Right lobe of liver (tissue), 6 donors: ENCODE data around the gene CFAP53. TPM values are rescaled to one million over a fixed set of nuclear protein-coding genes. Genes with fewer than 3 reads are reported as not detected.

Experiments used
- ATAC-seq, 4 donors: fragments of 200-7000 bp; cut with Tn5 transposase; one replicate each; pipeline ENCODE4 v1.9.1; 2020; ENCODE audit warnings: mild to moderate bottlenecking in 4 of 4, moderate library complexity in 4 of 4
- DNase-seq, 3 donors: peaks; one replicate each; pipeline ENCODE4 v3.0.0-alpha.2; 2020
- H3K27ac ChIP-seq, 3 donors: fragments of 200-600 bp; one replicate each; pipeline ENCODE4 v1.8.0; 2022
- H3K27me3 ChIP-seq, 2 donors: fragments of 200-600 bp; one replicate each; pipeline ENCODE4 v1.8.0; 2022
- H3K36me3 ChIP-seq, 4 donors: fragments of 200-600 bp; sonication (generic) in 1 of 4; one replicate each; pipeline versions ENCODE4 v1.5.1 to v1.8.0; 2017 to 2022; ENCODE audit warnings: control low read depth in 1 of 4
- H3K4me1 ChIP-seq, 4 donors: fragments of 200-600 bp; sonication (generic) in 1 of 4; one replicate each; pipeline versions ENCODE4 v1.5.1 to v1.8.0; 2017 to 2022; ENCODE audit warnings: control low read depth in 1 of 4
- H3K4me3 ChIP-seq, 3 donors: fragments of 200-600 bp; one replicate each; pipeline ENCODE4 v1.8.0; 2022
- H3K9me3 ChIP-seq, 4 donors: fragments of 200-600 bp; sonication (generic) in 1 of 4; one replicate each; pipeline versions ENCODE4 v1.5.1 to v1.8.0; 2017 to 2022; ENCODE audit warnings: control low read depth in 1 of 4
- CTCF ChIP-seq, 4 donors: fragments of 200-600 bp in 3 of 4; fragments of 450-650 bp in 1 of 4; IDR thresholded peaks; one replicate each; pipeline versions ENCODE4 v1.5.1 to v1.8.0; 2016 to 2022; ENCODE audit warnings: antibody characterized with exemption in 4 of 4, mild to moderate bottlenecking in 2 of 4
- POLR2A ChIP-seq: fragments of 450-650 bp; IDR thresholded peaks from one replicate; pipeline ENCODE4 v1.6.1; 2017; ENCODE audit warnings: antibody characterized with exemption, mild to moderate bottlenecking
- WGBS: methylation state at CpG from one replicate; pipeline ENCODE4 v1.1.6; 2018; ENCODE audit warnings: low coverage, low lambda C conversion rate; ENCODE audit not compliant: insufficient coverage; ENCODE audit errors: missing lambda C conversion rate; 5-methylcytosine and 5-hydroxymethylcytosine counted together
- intact Hi-C, 2 donors: fragments of 100-400 bp; cut with DNase I; formaldehyde crosslinking; loops; one replicate each; pipeline versions ENCODE4 v1.11.2 to v1.14.1; 2022
- total RNA-seq, 6 experiments: library from RNA; depleted of rRNA in 2 of 6; stranded (reverse); fragments of >200 nt in 2 of 6; fragmentation: NEBNext Ultra II Directional in 3 of 6; extraction: Animal tissue kit (Norgen Biotek cat#: 25700) in 3 of 6; gene quantifications; one replicate each; pipeline versions ENCODE4 v1.1.0 to v1.2.4, GENCODE V29; 2016 to 2023
- donor health status: DM: no; HTN: yes; CAD: no.
- donor health status: DM: no; HTN: no; CAD: no.
- donor health status: DM: no; HTN: no; CAD: no.
- donor health status: DM: no; HTN: yes; CAD: no.
- donor health status: DM: no; HTN: yes; CAD: no.

Gene CFAP53
- total RNA-seq, 6 experiments from 2014 or later, result 0.13 to 0.17 (median 0.14) TPM; not detected in 3

- DNase-seq (no peak), ATAC-seq (no peak)
- Histone ChIP-seq H3K27me3 (no peaks in the 10 kb centered on the region), H3K9me3 (no peaks in the 10 kb centered on the region), H3K4me3 (no peak overlapping the region), H3K36me3 (no peaks in the 10 kb centered on the region), H3K4me1 (no peaks in the 10 kb centered on the region), H3K27ac (no peak overlapping the region)
- TF ChIP-seq POLR2A (no peak), CTCF (IDR thresholded peaks at IDR 0.05) (no peak)
- 63% methylated on average over 4 of the region's 4 CpGs for WGBS
- intact Hi-C loops, result loop anchor here in 1 of 2 donors (10.0 kb wide), 1 partner anchor 195 kb away; no protein-coding TSS in a partner anchor
Observed at GRCh38 chr18:50209311-50209710, 57.0 kb downstream of the CFAP53 start.

DNA sequence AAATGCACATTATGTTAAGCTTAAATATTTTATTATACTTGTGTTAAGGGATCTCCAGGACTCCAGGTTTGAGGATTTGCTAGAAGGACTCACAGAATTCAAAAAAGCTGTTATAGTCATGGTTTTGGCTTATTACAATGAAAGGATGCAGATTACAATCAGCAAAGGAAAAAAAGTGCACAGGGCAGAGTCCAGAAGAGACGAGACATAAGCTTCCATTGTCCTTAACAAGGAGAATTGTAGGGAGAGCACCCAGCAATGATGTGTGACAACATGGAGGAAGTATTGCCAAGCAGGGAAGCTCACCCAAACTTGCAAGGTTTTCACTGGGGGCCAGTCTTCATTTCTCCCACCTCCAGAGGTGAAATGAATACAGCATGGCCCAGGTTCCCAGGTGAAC, 58.6 kb downstream of the CFAP53 start:
- no peak for TF ChIP-seq POLR2A
- no peaks in the 10 kb centered on the region for H3K9me3 ChIP-seq
- no peaks in the 10 kb centered on the region for H3K4me1 ChIP-seq
- no peak overlapping the region for H3K4me3 ChIP-seq
- ATAC-seq, result no peak
- WGBS, result 36% methylated on average over 1 of the region's 1 CpG
- no peaks in the 10 kb centered on the region for H3K27me3 ChIP-seq
- H3K36me3 ChIP-seq, result no peaks in the 10 kb centered on the region
- no peak overlapping the region for H3K27ac ChIP-seq
- DNase-seq, result no peak
- intact Hi-C loops, result loop anchor here in 1 of 2 donors (10.0 kb wide), 1 partner anchor 193 kb away; no protein-coding TSS in a partner anchor

DNA sequence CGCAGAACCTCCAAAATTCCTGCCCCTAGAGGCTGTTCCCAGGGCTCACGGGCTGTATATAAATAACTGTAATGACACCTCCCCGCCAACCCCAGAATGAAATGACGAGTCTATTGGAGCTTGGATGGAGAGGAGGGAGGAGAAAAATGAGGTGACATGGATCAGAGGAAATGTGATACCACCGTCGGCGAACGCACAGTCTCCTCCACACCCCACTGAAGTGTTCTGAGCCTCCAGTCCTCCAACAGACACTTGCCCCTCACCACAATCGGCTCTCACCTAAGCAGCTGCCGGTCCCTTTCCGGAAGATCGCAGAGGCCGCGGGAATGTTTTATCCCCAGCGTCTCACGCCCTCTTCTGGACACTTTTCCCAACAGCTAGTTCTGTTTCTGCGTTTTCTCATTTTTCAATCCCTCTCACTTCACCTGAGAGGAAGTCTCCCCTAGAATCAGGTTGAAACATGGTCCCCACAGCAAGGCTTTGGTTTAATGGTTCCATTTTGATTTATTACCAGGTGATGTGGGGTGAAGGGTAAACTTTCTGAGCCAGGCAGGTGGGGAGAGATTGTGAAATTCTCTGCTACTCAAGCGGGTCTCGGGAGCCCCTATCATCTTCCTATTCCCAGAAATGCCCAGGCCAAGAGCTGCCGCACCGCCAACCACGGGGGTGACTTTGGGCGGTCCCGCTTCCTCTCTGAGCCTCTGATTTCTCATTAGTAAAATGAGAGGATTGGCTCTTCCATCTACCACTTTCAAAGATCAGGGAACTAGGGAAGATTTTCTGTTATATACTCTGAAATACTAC, 62.3 kb downstream of the CFAP53 start:
- peak; percentile 85 to 92 (median 88) for ATAC-seq
- WGBS, result 16% methylated on average over 24 of the region's 24 CpGs
- intact Hi-C loops, result loop anchor here in 1 of 2 donors (10.0 kb wide), 1 partner anchor 189 kb away; no protein-coding TSS in a partner anchor

GRCh38 chr18:50201476-50202018, 64.7 kb downstream of the CFAP53 start:
- intact Hi-C loops, result loop anchor here in 1 of 2 donors (10.0 kb wide), 1 partner anchor 187 kb away; no protein-coding TSS in a partner anchor
- Histone ChIP-seq H3K27me3 (no peaks in the 10 kb centered on the region), H3K36me3 (no peaks in the 10 kb centered on the region), H3K4me3 (no peak overlapping the region), H3K27ac (no peak overlapping the region), H3K9me3 (no peaks in the 10 kb centered on the region), H3K4me1 (no peaks in the 10 kb centered on the region)
- TF ChIP-seq CTCF (IDR thresholded peaks at IDR 0.05) (no peak), POLR2A (no peak)
- no peak for ATAC-seq
- DNase-seq, result no peak
- 76% methylated on average over 1 of the region's 1 CpG for WGBS

More for the DNA sequence above, 62.3 kb downstream of the CFAP53 start:
- Histone ChIP-seq H3K27me3 (no peaks in the 10 kb centered on the region), H3K27ac (no peak overlapping the region), H3K4me1 (no peaks in the 10 kb centered on the region), H3K4me3 (no peak overlapping the region), H3K9me3 (no peaks in the 10 kb centered on the region), H3K36me3 (no peaks in the 10 kb centered on the region)
- peak in 2 of 3 donors; percentile 37 to 56 for DNase-seq
- TF ChIP-seq CTCF (IDR thresholded peaks at IDR 0.05) (peak; percentile 58 to 77 (median 66)), POLR2A (no peak)

GRCh38 chr18:50199921-50200320, 66.4 kb downstream of the CFAP53 start:
- no peak overlapping the region for H3K27ac ChIP-seq
- WGBS, result 83% methylated on average over 1 of the region's 1 CpG
- H3K27me3 ChIP-seq, result no peaks in the 10 kb centered on the region
- H3K9me3 ChIP-seq, result no peaks in the 10 kb centered on the region
- ATAC-seq, result no peak
- no peaks in the 10 kb centered on the region for H3K36me3 ChIP-seq
- H3K4me3 ChIP-seq, result no peak overlapping the region
- intact Hi-C loops, result loop anchor here in 1 of 2 donors (10.0 kb wide), 1 partner anchor 185 kb away; no protein-coding TSS in a partner anchor
- H3K4me1 ChIP-seq, result no peaks in the 10 kb centered on the region
- no peak for DNase-seq
- TF ChIP-seq CTCF (IDR thresholded peaks at IDR 0.05) (no peak), POLR2A (no peak)
